Measurements from ENCODE around the gene CALU. TPM values are rescaled to one million over a fixed set of nuclear protein-coding genes. Genes with fewer than 3 reads are reported as not detected.

Gene CALU
- total and polyA plus RNA-seq, 2 experiments from 2014 or later: 136 to 179 TPM

DNA sequence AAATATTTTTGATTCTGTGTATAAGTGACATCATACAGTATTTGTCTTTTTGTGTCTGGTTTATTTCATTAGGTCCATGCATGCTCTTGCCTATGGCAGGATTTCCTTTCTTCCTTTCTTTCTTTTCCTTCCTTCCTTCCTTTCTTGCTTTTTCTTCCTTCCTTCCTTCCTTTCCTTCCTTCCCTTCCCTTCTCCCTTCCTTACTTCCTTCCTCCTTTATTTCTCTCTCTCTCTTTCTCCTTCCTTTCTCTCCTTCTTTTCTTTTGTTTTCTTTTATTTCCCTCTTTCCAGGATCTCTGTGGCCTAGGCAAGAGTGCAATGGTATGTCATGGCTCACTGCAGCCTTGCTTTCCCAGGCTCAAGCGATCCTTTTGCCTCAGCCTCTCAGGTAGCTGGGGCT, 31.4 kb upstream of the CALU start:
- H3K27me3 Mint-ChIP-seq (ENCODE audit: insufficient read depth, low read depth, poor library complexity): no peaks in the 10 kb centered on the region
- H3K9me3 Mint-ChIP-seq: no peaks in the 10 kb centered on the region
- Histone ChIP-seq H3K79me2 (replicated peaks; ENCODE audit: insufficient read depth) (no peaks in the 10 kb centered on the region), H3K4me3 (no peak overlapping the region), H2AFZ (peak overlapping the region; percentile 38; the same call in 1 of the 2 replicates), H3K36me3 (ENCODE audit: insufficient read depth) (no peaks in the 10 kb centered on the region), H3F3A (replicated peaks; ENCODE audit: low read depth) (no peaks in the 10 kb centered on the region), H4K20me1 (replicated peaks; ENCODE audit: insufficient read depth) (no peaks in the 10 kb centered on the region), H3K4me1 (ENCODE audit: insufficient read depth) (peaks cover 11% of the 10 kb centered on the region; the same call in 1 of the 2 replicates), H3K9me2 (ENCODE audit: insufficient read depth) (no peaks in the 10 kb centered on the region), H3K27me3 (ENCODE audit: insufficient read depth) (no peaks in the 10 kb centered on the region), H3K4me2 (no peak overlapping the region), H3K27ac (ENCODE audit: low read depth) (no peak overlapping the region)
- H3K4me3 Mint-ChIP-seq: no peak overlapping the region
- H3K27ac Mint-ChIP-seq: no peak overlapping the region
- H3K36me3 Mint-ChIP-seq (ENCODE audit: low read depth): no peaks in the 10 kb centered on the region
- DNase-seq (ENCODE audit: low spot score): no peak
- TF ChIP-seq CREB1 (CRISPR knock-in tag; IDR thresholded peaks at IDR 0.05; ENCODE audit: low read depth): no peak
- no peak for TF ChIP-seq ZNF331 (CRISPR knock-in tag; IDR thresholded peaks at IDR 0.05; ENCODE audit: low read depth)
- TF ChIP-seq EZH2 (IDR thresholded peaks at IDR 0.05; ENCODE audit: low read depth, unreplicated experiment): no peak
- TF ChIP-seq NANOG (IDR thresholded peaks at IDR 0.05; ENCODE audit: borderline replicate concordance): no peak
- TF ChIP-seq STAT1 (IDR thresholded peaks at IDR 0.05; ENCODE audit: unreplicated experiment): no peak
- TF ChIP-seq, protein P1, sequence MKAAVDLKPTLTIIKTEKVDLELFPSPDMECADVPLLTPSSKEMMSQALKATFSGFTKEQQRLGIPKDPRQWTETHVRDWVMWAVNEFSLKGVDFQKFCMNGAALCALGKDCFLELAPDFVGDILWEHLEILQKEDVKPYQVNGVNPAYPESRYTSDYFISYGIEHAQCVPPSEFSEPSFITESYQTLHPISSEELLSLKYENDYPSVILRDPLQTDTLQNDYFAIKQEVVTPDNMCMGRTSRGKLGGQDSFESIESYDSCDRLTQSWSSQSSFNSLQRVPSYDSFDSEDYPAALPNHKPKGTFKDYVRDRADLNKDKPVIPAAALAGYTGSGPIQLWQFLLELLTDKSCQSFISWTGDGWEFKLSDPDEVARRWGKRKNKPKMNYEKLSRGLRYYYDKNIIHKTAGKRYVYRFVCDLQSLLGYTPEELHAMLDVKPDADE (IDR thresholded peaks at IDR 0.05): no peak
- H3K4me1 Mint-ChIP-seq: peaks cover 9% of the 10 kb centered on the region
- ATAC-seq: no peak

GRCh38 chr7:128708235-128708634, 30.9 kb upstream of the CALU start:
- H4K20me1 ChIP-seq (replicated peaks; ENCODE audit: insufficient read depth): no peaks in the 10 kb centered on the region
- no peak overlapping the region for H3K4me3 Mint-ChIP-seq
- no peaks in the 10 kb centered on the region for H3K36me3 Mint-ChIP-seq (ENCODE audit: low read depth)
- H3K9me2 ChIP-seq (ENCODE audit: insufficient read depth): no peaks in the 10 kb centered on the region
- ATAC-seq: peak; percentile 77
- no peaks in the 10 kb centered on the region for H3F3A ChIP-seq (replicated peaks; ENCODE audit: low read depth)
- peak; percentile 24 for DNase-seq (ENCODE audit: low spot score)
- H3K79me2 ChIP-seq (replicated peaks; ENCODE audit: insufficient read depth): no peaks in the 10 kb centered on the region
- no peaks in the 10 kb centered on the region for H3K27me3 Mint-ChIP-seq (ENCODE audit: insufficient read depth, low read depth, poor library complexity)
- peaks cover 11% of the 10 kb centered on the region; the same call in 1 of the 2 replicates for H3K4me1 ChIP-seq (ENCODE audit: insufficient read depth)
- H3K4me1 Mint-ChIP-seq: peaks cover 9% of the 10 kb centered on the region
- peak overlapping the region; percentile 51 for H3K27ac ChIP-seq (ENCODE audit: low read depth)
- H3K9me3 Mint-ChIP-seq: no peaks in the 10 kb centered on the region
- H3K27ac Mint-ChIP-seq: no peak overlapping the region
- no peaks in the 10 kb centered on the region for H3K36me3 ChIP-seq (ENCODE audit: insufficient read depth)
- H3K4me3 ChIP-seq: no peak overlapping the region
- H2AFZ ChIP-seq: peak overlapping the region; percentile 38; the same call in 1 of the 2 replicates
- peak overlapping the region; percentile 29; the same call in 1 of the 2 replicates for H3K4me2 ChIP-seq
- no peaks in the 10 kb centered on the region for H3K27me3 ChIP-seq (ENCODE audit: insufficient read depth)
- TF ChIP-seq CREB1 (CRISPR knock-in tag; IDR thresholded peaks at IDR 0.05; ENCODE audit: low read depth): no peak
- no peak for TF ChIP-seq POLR2AphosphoS5 (IDR thresholded peaks at IDR 0.05; ENCODE audit: low read depth)
- TF ChIP-seq ZNF331 (CRISPR knock-in tag; IDR thresholded peaks at IDR 0.05; ENCODE audit: low read depth): no peak
- TF ChIP-seq, protein P1 (IDR thresholded peaks at IDR 0.05): no peak
- TF ChIP-seq ZNF462 (CRISPR knock-in tag; IDR thresholded peaks at IDR 0.05): no peak
- TF ChIP-seq EZH2 (IDR thresholded peaks at IDR 0.05; ENCODE audit: low read depth, unreplicated experiment): no peak
- no peak for TF ChIP-seq EZH2phosphoT487 (IDR thresholded peaks at IDR 0.05; ENCODE audit: unreplicated experiment)
- no peak for TF ChIP-seq JUNB (IDR thresholded peaks at IDR 0.05; ENCODE audit: unreplicated experiment)
- no peak for TF ChIP-seq ZNF114 (CRISPR knock-in tag; IDR thresholded peaks at IDR 0.05)
- TF ChIP-seq CTCF (conservative IDR thresholded peaks at IDR 0.05; ENCODE audit: low read depth in 2 of 2): no peak

All from GM23338 (cell line).